Measurements from ENCODE around the gene ZBP1. TPM values are rescaled to one million over a fixed set of nuclear protein-coding genes. Genes with fewer than 3 reads are reported as not detected.

The ZBP1 gene
- total RNA-seq, 4 donors from 2014 or later: 0.78 to 3.6 TPM; not detected in 2

DNA sequence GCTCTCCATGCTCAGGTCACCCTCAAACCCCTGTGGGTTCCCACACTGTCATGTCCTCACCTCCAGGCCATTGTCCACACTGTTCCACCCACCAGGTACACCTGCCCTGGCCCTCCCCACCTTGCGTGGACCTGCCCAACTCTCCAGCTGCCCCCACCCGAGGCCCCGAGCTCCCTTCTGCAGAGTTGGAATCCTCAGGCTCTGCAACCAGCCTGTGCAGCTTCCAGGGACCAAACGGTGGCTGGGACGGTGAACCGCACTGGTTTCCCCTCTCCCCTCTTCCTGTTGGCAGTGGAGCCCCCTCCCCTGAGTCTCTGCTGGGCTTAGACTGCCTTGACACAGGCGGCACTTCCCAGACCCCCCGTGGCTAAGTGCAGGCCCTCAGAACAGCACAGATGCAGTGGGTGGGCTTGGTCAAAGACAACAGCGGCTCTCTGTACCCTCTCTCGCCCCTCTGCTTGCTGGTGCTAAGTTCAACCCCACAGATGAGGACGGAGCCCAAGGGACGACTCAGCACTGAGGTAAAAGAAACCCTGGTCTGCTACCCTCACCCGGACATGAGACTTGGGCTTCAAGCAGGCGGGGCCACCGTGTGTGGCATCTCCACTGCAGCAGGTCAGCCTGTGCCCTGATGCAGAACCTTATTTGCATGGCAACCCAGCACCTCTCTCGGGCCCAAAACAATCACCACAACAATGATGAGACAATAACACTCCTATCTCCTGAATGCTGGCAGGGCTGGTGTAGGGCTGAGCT is 11.0 kb downstream of the ZBP1 start:
- peaks cover 0 to 5% (median 0%) of the 10 kb centered on the region in 4 donors for H3K4me1 ChIP-seq
- no peak for TF ChIP-seq EP300 (IDR thresholded peaks at IDR 0.05)
- TF ChIP-seq CTCF (IDR thresholded peaks at IDR 0.05): no peak
- no peak for TF ChIP-seq POLR2A (IDR thresholded peaks at IDR 0.05)
- 79 to 86% methylated on average over 10 to 16 of the region's 16 CpGs for WGBS, 2 donors
- H3K36me3 ChIP-seq: no peaks in the 10 kb centered on the region
- H3K4me3 ChIP-seq: no peak overlapping the region
- H3K27ac ChIP-seq: no peak overlapping the region
- no peaks in the 10 kb centered on the region for H3K9me3 ChIP-seq
- peaks cover 0 to 12% of the 10 kb centered on the region in 2 donors for H3K27me3 ChIP-seq
- no peak for DNase-seq (ENCODE audit: low spot score in 2 of 2)

DNA sequence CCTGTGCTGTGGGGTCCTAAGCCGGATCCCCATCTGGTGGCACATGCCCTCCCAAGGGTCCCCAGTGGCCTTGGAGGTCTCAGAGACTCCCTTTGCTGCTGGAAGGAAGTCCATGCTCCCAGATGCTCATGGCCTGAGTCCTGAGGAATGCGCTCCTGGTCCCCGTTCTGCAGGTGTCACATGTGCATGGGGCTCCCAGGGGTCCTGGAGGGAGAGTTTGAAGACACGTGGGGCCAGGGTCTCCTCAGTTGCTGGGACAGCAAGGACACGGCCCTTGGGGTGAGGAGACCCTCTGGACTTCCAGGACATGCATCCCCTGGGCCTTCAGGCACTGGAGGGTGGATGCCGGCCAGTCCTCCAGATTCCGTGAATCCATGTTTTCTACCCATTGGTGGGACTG is 11.7 kb downstream of the ZBP1 start:
- WGBS, 2 donors: 92 to 95% methylated on average over 4 to 5 of the region's 7 CpGs
- Histone ChIP-seq H3K36me3 (no peaks in the 10 kb centered on the region), H3K4me1 (peaks cover 0 to 5% (median 0%) of the 10 kb centered on the region in 4 donors), H3K27me3 (peaks cover 0 to 12% of the 10 kb centered on the region in 2 donors), H3K27ac (no peak overlapping the region), H3K4me3 (no peak overlapping the region), H3K9me3 (no peaks in the 10 kb centered on the region)
- no peak for DNase-seq (ENCODE audit: low spot score in 2 of 2)
- TF ChIP-seq CTCF (IDR thresholded peaks at IDR 0.05): no peak
- no peak for TF ChIP-seq POLR2A (IDR thresholded peaks at IDR 0.05)
- TF ChIP-seq EP300 (IDR thresholded peaks at IDR 0.05): no peak

GRCh38 chr20:57605878-57606277 is 14.3 kb downstream of the ZBP1 start:
- DNase-seq (ENCODE audit: low spot score in 2 of 2): no peak
- Histone ChIP-seq H3K27ac (no peak overlapping the region), H3K4me1 (no peaks in the 10 kb centered on the region), H3K36me3 (no peaks in the 10 kb centered on the region), H3K4me3 (no peak overlapping the region), H3K9me3 (no peaks in the 10 kb centered on the region), H3K27me3 (peaks cover 0 to 12% of the 10 kb centered on the region in 2 donors)
- no peak for TF ChIP-seq POLR2A (IDR thresholded peaks at IDR 0.05)
- TF ChIP-seq EP300 (IDR thresholded peaks at IDR 0.05): no peak
- TF ChIP-seq CTCF (IDR thresholded peaks at IDR 0.05): no peak
- WGBS, 2 donors: 75 to 85% methylated on average over 5 of the region's 5 CpGs

- Histone ChIP-seq H3K4me3 (no peak overlapping the region), H3K4me1 (no peaks in the 10 kb centered on the region), H3K9me3 (no peaks in the 10 kb centered on the region), H3K36me3 (no peaks in the 10 kb centered on the region), H3K27ac (peak overlapping the region in 1 of 4 donors; percentile 52), H3K27me3 (peaks cover 0 to 12% of the 10 kb centered on the region in 2 donors)
- DNase-seq (ENCODE audit: low spot score in 2 of 2): no peak
- TF ChIP-seq POLR2A (IDR thresholded peaks at IDR 0.05) (no peak), EP300 (IDR thresholded peaks at IDR 0.05) (no peak), CTCF (IDR thresholded peaks at IDR 0.05) (no peak)
- 86 to 87% methylated on average over 5 of the region's 5 CpGs for WGBS, 2 donors
Measured at GRCh38 chr20:57605045-57605444, 15.2 kb downstream of the ZBP1 start.

GRCh38 chr20:57603120-57603519 is 17.1 kb downstream of the ZBP1 start:
- TF ChIP-seq POLR2A (IDR thresholded peaks at IDR 0.05): no peak
- no peak for TF ChIP-seq CTCF (IDR thresholded peaks at IDR 0.05)
- no peak for TF ChIP-seq EP300 (IDR thresholded peaks at IDR 0.05)
- 92 to 93% methylated on average over 10 of the region's 10 CpGs for WGBS, 2 donors
- no peaks in the 10 kb centered on the region for H3K9me3 ChIP-seq

More at GRCh38 chr20:57603120-57603519, 17.1 kb downstream of the ZBP1 start:
- Histone ChIP-seq H3K27ac (no peak overlapping the region), H3K4me1 (no peaks in the 10 kb centered on the region), H3K27me3 (no peaks in the 10 kb centered on the region), H3K4me3 (no peak overlapping the region), H3K36me3 (no peaks in the 10 kb centered on the region)
- no peak for DNase-seq (ENCODE audit: low spot score in 2 of 2)
